ENCODE results near the gene MRPL4. TPM values are rescaled to one million over a fixed set of nuclear protein-coding genes. Genes with fewer than 3 reads are reported as not detected.

The MRPL4 gene
- total and polyA plus RNA-seq, 2 of the 13 experiments (the other 11 are each of a cell fraction or from before 2014, with no cell fraction given), result 40.6 to 42.5 TPM

GRCh38 chr19:10258080-10258710, 6.2 kb downstream of the MRPL4 start:
- Histone ChIP-seq H3K27me3 (ENCODE audit: control insufficient read depth in 1 of 2, insufficient read depth in 2 of 2, low read length in 2 of 2) (no peaks in the 10 kb centered on the region), H4K20me1 (ENCODE audit: insufficient read depth, low read length) (no peaks in the 10 kb centered on the region), H3K4me3 (replicated peaks in 1 of 3; ENCODE audit: insufficient read depth in 1 of 3, low read depth in 2 of 3, low read length in 3 of 3) (no peak overlapping the region), H3K4me2 (ENCODE audit: low read depth, low read length) (no peak overlapping the region), H3K79me2 (ENCODE audit: insufficient read depth, low read length) (peaks cover 1% of the 10 kb centered on the region), H3K9me3 (ENCODE audit: low read length) (no peaks in the 10 kb centered on the region), H3K36me3 (replicated peaks in 1 of 2; ENCODE audit: control insufficient read depth in 1 of 2, insufficient read depth in 2 of 2, low read length in 2 of 2) (peaks cover 12 to 40% of the 10 kb centered on the region in 2 experiments), H2AFZ (ENCODE audit: low read length) (no peak overlapping the region), H3K9ac (ENCODE audit: insufficient read depth, low read depth, low read length) (no peak overlapping the region), H3K4me1 (ENCODE audit: insufficient read depth, low read length) (peaks cover 62% of the 10 kb centered on the region), H3K27ac (ENCODE audit: extremely low read length, insufficient read depth, low read length) (no peak overlapping the region)
- CTCF ChIA-PET (ENCODE audit: low intra/inter-chr PET ratio, low total read pairs), result interaction anchor here (1.3 to 3.6 kb wide), 2 partner anchors 131 to 133 kb away, joined by 13 to 24 read pairs; no protein-coding TSS in a partner anchor
- TF ChIP-seq ZBED4 (CRISPR knock-in tag; IDR thresholded peaks at IDR 0.05; ENCODE audit: borderline replicate concordance) (no peak), POLR2A (IDR thresholded peaks at IDR 0.05; ENCODE audit: insufficient read depth in 1 of 2, low read depth in 2 of 2, low read length in 2 of 2) (0 out of 4 replicates have a peak, but pooled peaks of 1 of the 2 experiments have one; percentile 23), RBFOX2 (IDR thresholded peaks at IDR 0.05; ENCODE audit: low read depth, low read length) (0 out of 2 replicates have a peak, but pooled peaks have one; percentile 19), AGO2 (optimal IDR thresholded peaks at IDR 0.05; ENCODE audit: low read depth, low read length) (peak; percentile 74), TBL1XR1 (IDR thresholded peaks at IDR 0.05; ENCODE audit: borderline replicate concordance, low read length, partially characterized antibody) (no peak), ZNF672 (CRISPR knock-in tag; IDR thresholded peaks at IDR 0.05) (no peak)
- no peak for DNase-seq (ENCODE audit: low spot score)
- POLR2A ChIA-PET, result interaction anchor here (0.8 to 5.4 kb wide), 10 partner anchors 12 to 145 kb away, joined by 3 to 71 read pairs (median 4); partner anchors contain the start of genes CDC37, ICAM1, ICAM5 and TYK2
- 95% methylated on average over 12 of the region's 18 CpGs for WGBS (ENCODE audit: low lambda C conversion rate)
- no TSS peak for BruUV-seq (replicated peaks)
- in situ Hi-C loops (cut with HindIII; ENCODE audit: extremely low pct_ligation_motif_present, low pct_unique_long_range_greater_than_20kb), result no loop called here
- no peak for FAIRE-seq
- intact Hi-C loops (cut with micrococcal nuclease; ENCODE audit: unreplicated experiment), result no loop called here
- ATAC-seq, result no peak

Data from HepG2 (cell line).